Rectal smooth muscle tissue (tissue), 1 donor: ENCODE data around the gene ZFPM1.

ENCODE experiments used
- H3K27ac ChIP-seq: one replicate; pipeline ENCODE4 v1.7.0; 2013; ENCODE audit warnings: low read depth, low read length, inconsistent platforms
- H3K27me3 ChIP-seq: one replicate; pipeline ENCODE4 v1.7.0; 2013; ENCODE audit warnings: low read length; ENCODE audit not compliant: control insufficient read depth, insufficient read depth
- H3K36me3 ChIP-seq: one replicate; pipeline ENCODE4 v1.7.0; 2013; ENCODE audit warnings: low read length; ENCODE audit not compliant: control insufficient read depth, insufficient read depth
- H3K4me1 ChIP-seq: one replicate; pipeline ENCODE4 v1.7.0; 2013; ENCODE audit warnings: low read length; ENCODE audit not compliant: control insufficient read depth, insufficient read depth
- H3K4me3 ChIP-seq: one replicate; pipeline ENCODE4 v1.7.0; 2013; ENCODE audit warnings: low read length
- H3K9ac ChIP-seq: one replicate; pipeline ENCODE4 v1.7.0; 2013; ENCODE audit warnings: low read length

The ZFPM1 gene

GRCh38 chr16:88556294-88556988 is 103.4 kb downstream of the ZFPM1 start:
- no peak overlapping the region for H3K4me3 ChIP-seq
- H3K4me1 ChIP-seq, result no peaks in the 10 kb centered on the region
- no peaks in the 10 kb centered on the region for H3K36me3 ChIP-seq
- H3K27me3 ChIP-seq, result peaks cover 2% of the 10 kb centered on the region
- no peak overlapping the region for H3K9ac ChIP-seq
- H3K27ac ChIP-seq, result no peak overlapping the region

- no peak overlapping the region for H3K4me3 ChIP-seq
- H3K9ac ChIP-seq, result no peak overlapping the region
- peaks cover 2% of the 10 kb centered on the region for H3K27me3 ChIP-seq
- no peak overlapping the region for H3K27ac ChIP-seq
- H3K4me1 ChIP-seq, result no peaks in the 10 kb centered on the region
- no peaks in the 10 kb centered on the region for H3K36me3 ChIP-seq
These were observed 105.7 kb downstream of the ZFPM1 start for GRCh38 chr16:88558457-88559442.

- Histone ChIP-seq H3K4me1 (no peaks in the 10 kb centered on the region), H3K4me3 (no peak overlapping the region), H3K27me3 (peaks cover 2% of the 10 kb centered on the region), H3K27ac (no peak overlapping the region), H3K36me3 (no peaks in the 10 kb centered on the region), H3K9ac (no peak overlapping the region)
These were observed 107.8 kb downstream of the ZFPM1 start for GRCh38 chr16:88560714-88561484.

GRCh38 chr16:88561485-88562359 is 108.6 kb downstream of the ZFPM1 start:
- Histone ChIP-seq H3K4me1 (no peaks in the 10 kb centered on the region), H3K36me3 (no peaks in the 10 kb centered on the region), H3K4me3 (peak overlapping the region; percentile 30), H3K27me3 (peaks cover 2% of the 10 kb centered on the region), H3K27ac (no peak overlapping the region), H3K9ac (no peak overlapping the region)

GRCh38 chr16:88566158-88566557 is 113.1 kb downstream of the ZFPM1 start:
- Histone ChIP-seq H3K9ac (no peak overlapping the region), H3K4me3 (no peak overlapping the region), H3K27ac (no peak overlapping the region), H3K27me3 (no peaks in the 10 kb centered on the region), H3K4me1 (peaks cover 5% of the 10 kb centered on the region), H3K36me3 (no peaks in the 10 kb centered on the region)

GRCh38 chr16:88568710-88569613 is 115.9 kb downstream of the ZFPM1 start:
- H3K27me3 ChIP-seq, result no peaks in the 10 kb centered on the region
- H3K9ac ChIP-seq, result no peak overlapping the region
- no peaks in the 10 kb centered on the region for H3K36me3 ChIP-seq
- H3K27ac ChIP-seq, result no peak overlapping the region
- peaks cover 10% of the 10 kb centered on the region for H3K4me1 ChIP-seq
- peak overlapping the region; percentile 69 for H3K4me3 ChIP-seq

GRCh38 chr16:88569614-88569984 is 116.5 kb downstream of the ZFPM1 start:
- peak overlapping the region; percentile 24 for H3K9ac ChIP-seq
- H3K27ac ChIP-seq, result peak overlapping the region; percentile 63

GRCh38 chr16:88569985-88570690 is 117.1 kb downstream of the ZFPM1 start, which contains the start of gene ZC3H18:
TSS of gene ZC3H18 (plus strand) at chr16:88570403. CDS start at chr16:88577124, 6,721 bp downstream.
- H3K27ac ChIP-seq, result peak within 1 kb of the TSS; percentile 87
- H3K9ac ChIP-seq, result peak within 1 kb of the TSS; percentile 63
- H3K36me3 ChIP-seq, result no peaks in the 10 kb centered on the region
- H3K4me3 ChIP-seq, result peak within 1 kb of the TSS; percentile 82
- H3K4me1 ChIP-seq, result peaks cover 10% of the 10 kb centered on the region
- no peaks in the 10 kb centered on the region for H3K27me3 ChIP-seq

More at GRCh38 chr16:88569614-88569984, 116.5 kb downstream of the ZFPM1 start:
- no peaks in the 10 kb centered on the region for H3K36me3 ChIP-seq
- H3K27me3 ChIP-seq, result no peaks in the 10 kb centered on the region
- peak overlapping the region; percentile 69 for H3K4me3 ChIP-seq
- peaks cover 10% of the 10 kb centered on the region for H3K4me1 ChIP-seq

GRCh38 chr16:88570691-88571092 is 117.6 kb downstream of the ZFPM1 start:
- H3K27ac ChIP-seq, result no peak overlapping the region
- peak overlapping the region; percentile 82 for H3K4me3 ChIP-seq
- no peaks in the 10 kb centered on the region for H3K36me3 ChIP-seq
- no peaks in the 10 kb centered on the region for H3K27me3 ChIP-seq
- H3K4me1 ChIP-seq, result peaks cover 10% of the 10 kb centered on the region
- peak overlapping the region; percentile 63 for H3K9ac ChIP-seq

GRCh38 chr16:88575251-88575650 is 122.2 kb downstream of the ZFPM1 start:
- Histone ChIP-seq H3K4me3 (no peak overlapping the region), H3K9ac (no peak overlapping the region), H3K27me3 (no peaks in the 10 kb centered on the region), H3K27ac (no peak overlapping the region), H3K36me3 (peaks cover 14% of the 10 kb centered on the region), H3K4me1 (peaks cover 8% of the 10 kb centered on the region)
